GM15510 (cell line): ENCODE results near the gene SORBS1.

Source experiments
- POLR2A ChIP-seq: IDR thresholded peaks from 3 replicates; pipeline ENCODE4 v1.6.1; 2011; ENCODE audit warnings: borderline replicate concordance; ENCODE audit not compliant: insufficient read length; ENCODE audit errors: extremely low read depth

SORBS1 gene

DNA sequence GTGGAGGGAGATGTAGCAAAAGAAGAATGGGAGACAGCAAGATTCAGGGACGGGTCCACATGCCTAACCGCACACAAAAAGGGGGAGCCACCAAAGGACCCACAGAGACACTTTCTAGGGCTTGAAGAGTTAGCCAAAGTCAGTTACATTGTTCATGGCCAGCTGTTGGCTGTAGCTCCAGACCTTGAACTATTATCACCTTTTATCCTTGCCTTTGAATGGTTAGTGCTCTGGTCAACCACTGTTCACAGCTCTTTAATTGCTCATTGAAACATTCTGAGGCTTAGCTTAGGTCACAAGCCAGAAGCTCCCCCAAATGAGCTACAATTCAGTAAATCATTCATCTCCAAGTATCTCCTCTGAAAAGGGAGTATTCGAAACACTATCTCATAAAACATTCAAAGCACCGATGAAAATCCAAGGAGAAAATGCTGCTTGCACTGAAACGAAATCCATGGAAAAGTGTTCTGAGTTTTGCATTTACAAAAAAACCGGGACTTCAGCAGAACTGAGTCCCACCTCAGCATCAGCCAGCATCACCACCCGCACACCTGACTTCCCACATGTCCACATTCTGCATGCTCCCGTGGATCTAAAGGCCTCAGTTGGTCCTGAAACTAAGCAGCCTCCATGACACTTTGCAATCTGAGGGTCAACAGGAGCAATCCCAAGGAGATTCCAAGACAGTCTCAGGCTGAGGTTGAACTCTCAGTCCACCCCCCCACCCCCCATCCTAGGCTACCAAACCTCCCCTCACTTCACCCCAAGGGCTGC lies 4.0 kb downstream of the SORBS1 start:
- TF ChIP-seq POLR2A = no peak

DNA sequence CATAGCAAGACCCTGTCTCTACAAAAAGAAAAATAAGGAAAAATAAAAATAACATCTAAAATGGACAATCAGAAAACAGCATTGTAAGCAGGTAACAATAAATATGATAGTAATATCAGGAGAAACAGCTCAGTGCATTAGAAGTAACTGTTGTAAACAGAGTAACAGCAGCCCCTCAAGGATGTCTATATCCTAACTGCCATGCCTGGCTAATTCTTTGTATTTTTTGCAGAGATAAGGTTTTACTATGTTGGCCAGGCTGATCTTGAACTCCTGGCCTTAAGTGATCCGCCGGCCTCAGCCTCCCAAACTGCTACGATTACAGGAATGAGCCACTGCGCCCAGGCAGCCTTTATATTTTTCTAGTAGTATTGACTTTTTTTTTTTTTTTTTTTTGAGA lies 7.5 kb downstream of the SORBS1 start:
- no peak for TF ChIP-seq POLR2A

DNA sequence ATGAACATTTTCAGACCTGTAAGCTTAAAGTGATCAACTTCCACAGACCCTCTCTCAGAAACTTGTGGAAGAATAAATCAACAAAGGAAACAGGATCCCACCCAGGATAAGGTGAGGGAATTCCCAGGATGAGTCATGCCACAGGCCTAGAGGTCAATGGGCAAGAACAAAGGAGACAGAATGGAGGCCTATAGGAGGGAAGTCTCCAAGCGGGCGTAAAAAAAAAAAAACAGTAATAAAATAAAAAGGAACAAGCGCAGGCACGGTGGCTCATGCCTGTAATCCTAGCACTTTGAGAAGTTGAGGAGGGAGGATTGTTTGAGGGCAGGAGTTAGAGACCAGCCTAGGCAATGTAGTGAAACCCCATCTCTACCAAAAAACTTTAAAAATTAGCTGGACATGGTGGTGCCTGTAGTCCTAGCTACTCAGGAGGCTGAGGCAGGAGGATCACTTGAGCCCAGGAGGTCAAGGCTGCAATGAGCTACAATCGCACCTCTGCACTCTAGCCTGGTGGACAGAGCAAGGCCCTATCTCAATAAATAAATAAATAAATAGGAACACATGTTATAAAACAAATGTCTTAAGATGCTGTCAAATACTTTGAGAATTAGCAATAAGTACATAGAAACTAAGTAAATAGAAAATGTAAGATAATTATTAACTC lies 8.4 kb downstream of the SORBS1 start:
- no peak for TF ChIP-seq POLR2A

DNA sequence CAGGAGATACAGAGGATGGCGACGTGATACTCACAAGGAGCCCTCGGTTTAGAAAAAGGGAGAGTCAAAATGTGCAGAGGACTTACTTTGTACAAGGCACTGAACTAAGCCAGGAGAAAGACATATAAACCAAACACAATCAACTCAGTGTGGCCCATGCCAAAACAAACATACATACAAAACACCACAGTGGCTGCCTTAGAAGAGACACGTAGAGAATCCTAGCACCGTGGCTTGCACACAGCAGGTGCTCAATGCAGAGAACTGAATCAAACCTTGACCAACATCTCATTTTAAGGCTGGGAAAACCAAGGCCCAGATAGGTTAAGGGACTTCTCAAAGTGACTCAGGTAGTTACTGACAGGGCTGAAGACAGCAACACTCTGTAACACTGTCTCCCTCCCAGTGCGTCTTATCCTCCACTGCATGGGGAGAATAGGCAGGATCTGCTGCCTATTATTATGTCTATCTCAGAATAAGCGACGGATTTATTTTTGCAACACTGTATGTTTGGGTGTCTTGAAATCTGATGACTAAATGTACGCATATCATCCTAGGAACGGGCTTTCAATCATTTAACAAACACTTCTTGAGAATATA lies 11.0 kb downstream of the SORBS1 start:
- no peak for TF ChIP-seq POLR2A

DNA sequence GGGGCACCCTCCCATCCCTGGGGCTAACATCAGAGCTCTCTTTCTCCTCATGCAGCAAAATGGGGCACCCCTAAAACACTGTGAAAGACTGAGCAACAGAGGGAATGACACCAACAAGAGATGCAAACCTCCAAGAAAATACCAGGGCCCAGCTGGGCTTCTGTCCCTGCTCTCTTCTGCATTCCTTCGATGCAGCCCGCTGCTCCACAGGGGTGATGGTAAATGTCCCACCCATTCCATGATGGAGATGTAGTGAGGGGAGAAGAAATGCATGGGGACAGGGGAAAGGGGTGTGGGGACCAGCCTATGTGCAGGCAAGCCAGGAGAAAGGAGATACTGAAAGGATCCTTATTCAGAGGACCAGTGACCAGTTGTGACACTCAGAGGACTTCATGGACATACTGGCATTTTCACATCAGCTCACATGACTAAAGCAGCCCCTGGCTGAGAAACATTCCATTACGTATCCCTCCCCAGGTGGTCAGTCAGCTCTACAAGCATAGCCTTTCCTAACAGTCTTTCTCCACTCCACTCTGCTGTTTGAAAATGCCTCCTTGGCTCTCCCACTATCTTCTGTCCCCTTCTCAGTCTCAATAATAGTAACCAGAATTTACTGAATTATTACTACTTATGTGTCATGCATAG lies 13.3 kb downstream of the SORBS1 start:
- no peak for TF ChIP-seq POLR2A

DNA sequence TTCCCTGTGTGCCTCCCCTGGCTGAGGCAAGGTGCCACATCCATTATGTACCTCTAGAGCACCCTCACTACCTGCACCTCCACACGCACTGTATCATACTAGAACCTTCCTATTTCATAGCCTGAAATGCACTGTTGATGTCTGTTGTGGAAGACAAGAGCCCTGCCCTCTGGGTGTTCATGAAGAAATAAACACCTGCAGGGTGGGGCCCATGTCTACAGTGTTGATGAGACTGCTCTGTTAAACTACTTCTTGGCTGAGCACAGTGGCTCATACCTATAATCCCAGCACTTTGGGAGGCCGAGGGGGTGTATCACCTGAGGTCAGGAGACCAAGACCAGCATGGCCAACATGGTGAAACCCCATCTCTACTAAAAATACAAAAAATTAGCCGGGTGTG lies 14.0 kb downstream of the SORBS1 start:
- no peak for TF ChIP-seq POLR2A

DNA sequence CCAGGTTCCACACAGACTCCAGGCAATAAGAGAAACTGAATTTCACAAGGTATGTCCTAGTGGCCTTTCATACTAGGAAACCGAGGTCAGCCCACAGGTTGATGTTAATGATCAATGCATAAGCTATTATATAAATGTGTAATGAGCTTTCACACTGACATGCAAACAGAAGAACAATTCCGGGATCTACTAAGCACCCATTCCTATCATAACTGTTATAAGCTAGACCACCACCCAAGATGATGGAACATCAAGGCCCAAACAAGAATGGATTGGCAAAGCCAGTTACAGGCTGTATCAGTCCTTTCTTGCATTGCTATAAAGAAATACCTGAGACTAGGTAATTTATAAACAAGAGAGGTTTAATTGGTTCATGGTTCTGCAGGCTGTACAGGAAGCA lies 15.2 kb downstream of the SORBS1 start:
- TF ChIP-seq POLR2A = no peak

DNA sequence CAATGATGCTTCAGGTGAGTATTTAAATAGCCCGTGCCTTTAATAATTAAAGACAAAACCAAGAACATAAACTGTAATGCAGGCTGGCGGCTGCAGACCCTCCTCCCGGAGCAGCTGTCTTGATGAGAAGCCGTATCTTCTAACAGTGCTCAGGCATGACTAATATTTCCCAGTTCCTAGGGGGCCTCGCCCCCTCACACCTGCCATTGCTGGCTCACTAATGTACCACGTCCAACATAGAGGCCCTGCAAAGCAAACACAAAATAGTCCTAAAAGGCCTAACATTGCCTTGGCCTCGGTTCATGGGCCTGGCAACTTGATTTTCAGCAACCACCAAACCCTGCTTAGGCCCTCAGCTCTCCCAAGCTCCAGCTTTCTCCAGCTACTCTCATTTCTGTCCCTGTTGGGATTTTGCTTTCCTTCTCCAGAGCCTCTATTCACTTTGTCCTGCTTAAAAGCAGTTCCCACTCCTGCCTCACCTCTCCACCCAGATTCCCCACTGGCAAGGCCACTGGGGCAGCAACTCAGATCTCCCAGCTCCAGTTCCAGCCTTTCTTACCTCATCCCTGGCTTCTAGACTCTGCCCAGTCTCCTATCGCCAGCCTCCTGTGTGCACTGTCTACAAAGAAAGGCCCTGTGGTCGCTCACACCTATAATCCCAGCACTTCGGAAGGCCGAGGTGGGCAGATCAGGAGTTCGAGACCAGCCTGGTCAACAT lies 16.2 kb downstream of the SORBS1 start:
- TF ChIP-seq POLR2A = no peak

DNA sequence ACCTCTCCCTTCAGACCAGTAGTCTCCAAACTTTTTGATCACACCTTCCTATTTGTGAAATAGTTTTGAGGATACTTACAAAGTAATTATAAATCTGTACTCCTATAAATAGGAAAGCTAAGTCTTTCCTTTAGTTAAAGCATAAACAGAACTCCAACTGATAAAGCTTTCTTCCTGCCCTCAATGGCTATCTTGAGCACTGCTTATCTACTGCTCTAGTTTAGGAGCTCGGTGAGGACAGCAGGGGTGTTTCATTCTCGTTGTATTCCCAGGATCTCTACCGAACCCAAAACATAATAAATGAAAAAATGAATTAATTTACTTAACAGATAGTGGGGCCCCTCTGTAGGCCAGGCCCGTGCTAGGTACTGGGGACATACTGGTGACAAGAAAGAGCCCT lies 17.7 kb downstream of the SORBS1 start:
- no peak for TF ChIP-seq POLR2A

DNA sequence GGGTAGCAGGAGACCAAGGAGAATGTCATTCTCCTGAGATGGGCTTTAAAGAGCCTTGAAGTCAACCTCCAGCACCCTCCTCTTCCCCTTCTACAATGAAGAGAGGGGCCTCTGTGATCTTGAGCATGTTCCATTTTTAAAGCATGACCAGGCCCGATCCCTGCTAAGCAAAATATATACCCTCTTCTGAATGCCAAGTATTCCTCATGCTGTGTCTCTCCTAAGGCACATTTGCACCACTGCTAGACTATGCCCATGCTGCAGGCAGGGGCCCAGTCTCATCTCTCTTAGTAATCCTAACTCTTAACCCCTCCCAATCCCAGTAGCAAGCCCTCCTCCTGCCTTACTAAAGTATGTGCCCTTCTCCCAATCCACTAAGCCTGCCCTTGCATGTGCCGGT lies 18.4 kb downstream of the SORBS1 start:
- TF ChIP-seq POLR2A = no peak

DNA sequence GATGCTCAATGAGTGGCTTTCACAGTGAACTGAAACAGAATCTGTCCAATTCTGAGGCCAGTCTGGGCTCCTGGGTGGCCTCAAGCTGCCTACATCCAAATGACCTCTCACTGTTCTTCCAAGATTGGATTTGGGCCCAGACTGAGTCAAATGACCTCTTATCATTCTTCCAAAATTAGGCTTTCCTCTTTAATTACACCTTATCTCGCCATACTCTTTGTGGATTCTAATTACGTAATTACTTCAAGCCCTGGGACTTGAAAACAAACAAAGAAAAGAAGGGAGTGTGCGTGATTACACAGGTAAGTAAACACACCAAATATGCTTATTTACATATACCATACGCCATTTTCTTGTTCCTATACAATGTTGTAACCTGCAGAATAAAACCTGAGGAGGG lies 18.8 kb downstream of the SORBS1 start:
- no peak for TF ChIP-seq POLR2A

DNA sequence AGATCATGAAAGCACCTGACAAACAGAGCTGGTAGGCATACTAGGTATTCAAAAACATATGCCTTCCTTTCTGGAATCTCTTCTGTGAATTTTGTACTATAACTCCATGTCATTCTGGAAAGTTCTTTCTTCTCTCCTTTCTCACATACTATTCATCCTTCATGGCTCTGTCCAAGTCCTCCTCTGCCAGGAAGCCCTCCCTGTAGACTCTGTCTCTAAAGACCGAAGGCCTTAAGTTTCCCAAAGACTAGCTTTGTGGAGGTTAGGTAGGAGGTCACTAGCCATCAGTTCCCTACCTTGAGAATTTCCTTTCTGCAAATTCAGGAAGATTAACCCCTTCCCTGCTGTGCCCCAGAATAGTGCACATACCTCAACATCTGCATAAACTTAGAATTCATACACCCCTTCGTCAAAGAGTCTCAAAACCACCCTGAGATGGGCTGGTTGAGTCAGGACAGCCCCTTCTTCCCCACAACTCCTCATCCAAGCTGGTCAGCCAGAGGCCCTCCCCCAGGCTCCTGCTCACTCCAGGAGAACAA lies 20.6 kb downstream of the SORBS1 start:
- no peak for TF ChIP-seq POLR2A

DNA sequence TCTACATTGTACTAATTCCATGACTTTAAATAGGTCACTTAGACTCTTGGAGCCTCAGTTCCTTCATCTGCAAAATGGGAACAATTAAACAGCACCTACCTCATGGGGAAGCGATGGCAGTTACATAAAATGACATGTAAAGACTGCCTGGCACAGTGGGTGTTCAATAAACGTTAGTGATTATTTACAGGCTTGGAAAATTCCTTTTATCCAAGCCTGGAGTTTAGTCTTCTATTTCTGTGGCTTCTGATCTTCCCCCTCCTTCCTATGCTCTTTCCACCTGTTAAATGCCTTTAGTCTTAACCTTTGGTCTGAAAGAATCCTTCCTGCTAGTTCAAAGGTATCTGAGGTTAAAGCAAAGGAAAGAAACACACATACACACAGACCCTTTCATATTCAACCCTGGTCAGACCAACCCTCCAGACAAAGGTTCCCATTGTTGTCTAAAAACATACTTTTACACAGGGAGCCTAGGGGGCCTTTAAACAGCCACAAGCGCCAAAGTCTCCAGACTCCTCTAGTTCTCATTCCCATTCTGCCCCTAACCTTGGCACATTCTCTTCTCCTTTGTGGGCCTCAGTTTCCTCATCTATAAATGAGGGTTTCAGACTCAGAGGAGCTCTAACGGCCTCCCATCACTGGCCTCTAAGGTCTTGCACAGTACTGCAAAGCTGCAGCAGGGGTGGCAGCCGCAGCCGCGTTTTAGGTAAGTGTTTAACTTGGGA lies 21.4 kb downstream of the SORBS1 start:
- TF ChIP-seq POLR2A = no peak

DNA sequence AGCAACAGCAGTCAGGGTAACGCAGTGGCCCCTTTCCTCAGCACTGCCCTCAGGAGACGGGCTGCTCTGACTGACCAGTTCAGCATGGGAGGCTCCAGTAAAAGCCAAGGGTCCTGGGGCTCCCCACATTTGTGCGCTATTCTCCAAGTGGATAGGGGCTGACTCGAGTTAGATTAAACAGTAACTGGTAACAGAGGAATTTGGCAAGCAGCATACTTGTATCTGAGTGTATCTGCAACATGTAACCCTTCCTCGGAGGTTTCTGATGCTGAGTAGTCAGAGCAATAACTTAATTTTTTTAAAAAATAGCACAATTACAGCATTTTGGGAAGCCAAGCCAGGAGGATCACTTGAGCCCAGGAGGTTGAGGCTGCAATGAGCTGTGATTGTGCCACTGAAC lies 22.8 kb downstream of the SORBS1 start:
- TF ChIP-seq POLR2A = no peak
